ENCODE measurements around the gene FILIP1L.
A peak's percentile ranks its signal among the peaks of the same experiment; 100 is the strongest.

Gene FILIP1L

GRCh38 chr3:99966662-99967416, 147.5 kb downstream of the FILIP1L start:
- no peak for DNase-seq

GRCh38 chr3:99965681-99966408, 148.5 kb downstream of the FILIP1L start:
- no peak for DNase-seq

- DNase-seq = no peak
These were observed 149.2 kb downstream of the FILIP1L start for GRCh38 chr3:99965077-99965476.

GRCh38 chr3:99962703-99963102, 151.6 kb downstream of the FILIP1L start:
- DNase-seq = no peak

- DNase-seq = no peak
These were observed 152.4 kb downstream of the FILIP1L start for GRCh38 chr3:99961756-99962515.

- DNase-seq = no peak
These were observed 153.4 kb downstream of the FILIP1L start for GRCh38 chr3:99960941-99961340.

GRCh38 chr3:99960123-99960878, 154.0 kb downstream of the FILIP1L start:
- no peak for DNase-seq

- DNase-seq = no peak
These were observed 155.9 kb downstream of the FILIP1L start for GRCh38 chr3:99958222-99958912.

GRCh38 chr3:99957151-99957796, 157.0 kb downstream of the FILIP1L start:
- no peak for DNase-seq

- DNase-seq = no peak
These were observed 158.3 kb downstream of the FILIP1L start for GRCh38 chr3:99955773-99956562.

- peak; percentile 56 for DNase-seq
These were observed 159.2 kb downstream of the FILIP1L start for GRCh38 chr3:99954914-99955644.

GRCh38 chr3:99953596-99953995, 160.7 kb downstream of the FILIP1L start:
- DNase-seq = no peak

GRCh38 chr3:99952306-99952705, 162.0 kb downstream of the FILIP1L start:
- no peak for DNase-seq

- no peak for DNase-seq
These were observed 162.6 kb downstream of the FILIP1L start for GRCh38 chr3:99951701-99952100.

- DNase-seq = no peak
These were observed 163.4 kb downstream of the FILIP1L start for GRCh38 chr3:99950921-99951320.

- no peak for DNase-seq
These were observed 164.2 kb downstream of the FILIP1L start for GRCh38 chr3:99949956-99950670.

- no peak for DNase-seq
These were observed 165.7 kb downstream of the FILIP1L start for GRCh38 chr3:99948467-99949089.

GRCh38 chr3:99947356-99947755, 166.9 kb downstream of the FILIP1L start:
- no peak for DNase-seq
